BE2C (cell line): ENCODE measurements around the gene DNAH8.

ENCODE experiments used
- DNase-seq: peaks from one replicate; pipeline ENCODE4 v3.0.0-alpha.2; 2020
- H3K27me3 ChIP-seq: fragments of 250-450 bp; sonication (Bioruptor Pico); 2 replicates; pipeline ENCODE4 v1.5.1; 2020; ENCODE audit warnings: mild to moderate bottlenecking
- H3K36me3 ChIP-seq: fragments of 250-450 bp; sonication (Bioruptor Pico); 2 replicates; pipeline ENCODE4 v1.5.1; 2020; ENCODE audit warnings: mild to moderate bottlenecking
- H3K4me1 ChIP-seq: fragments of 250-450 bp; sonication (Bioruptor Pico); 2 replicates; pipeline ENCODE4 v1.5.1; 2020
- H3K4me3 ChIP-seq: 2 replicates; pipeline ENCODE4 v1.5.1; 2011; ENCODE audit warnings: low read depth, low read length
- H3K9me3 ChIP-seq: fragments of 250-450 bp; sonication (Bioruptor Pico); 2 replicates; pipeline ENCODE4 v1.5.1; 2020
- CTCF ChIP-seq: IDR thresholded peaks from 2 replicates; pipeline ENCODE4 v1.5.1; 2012; ENCODE audit warnings: mild to moderate bottlenecking, low read depth, low read length

Gene DNAH8

GRCh38 chr6:38959138-38959537 lies 244.0 kb downstream of the DNAH8 start:
- no peak for TF ChIP-seq CTCF

GRCh38 chr6:38968702-38969149 lies 253.6 kb downstream of the DNAH8 start:
- Histone ChIP-seq H3K4me1 (no peaks in the 10 kb centered on the region), H3K4me3 (no peak overlapping the region), H3K9me3 (no peaks in the 10 kb centered on the region), H3K36me3 (no peaks in the 10 kb centered on the region), H3K27me3 (peaks cover 3% of the 10 kb centered on the region)
- DNase-seq, result no peak
- no peak for TF ChIP-seq CTCF

More at GRCh38 chr6:38959138-38959537, 244.0 kb downstream of the DNAH8 start:
- H3K4me3 ChIP-seq, result no peak overlapping the region
- no peak for DNase-seq
- H3K36me3 ChIP-seq, result no peaks in the 10 kb centered on the region
- H3K4me1 ChIP-seq, result no peaks in the 10 kb centered on the region
- H3K9me3 ChIP-seq, result no peaks in the 10 kb centered on the region
- no peaks in the 10 kb centered on the region; the same call in 1 of the 2 replicates for H3K27me3 ChIP-seq

- DNase-seq, result peak; percentile 18
- Histone ChIP-seq H3K27me3 (peaks cover 20% of the 10 kb centered on the region), H3K36me3 (no peaks in the 10 kb centered on the region), H3K4me1 (no peaks in the 10 kb centered on the region), H3K9me3 (no peaks in the 10 kb centered on the region), H3K4me3 (no peak overlapping the region)
- peak; percentile 69 for TF ChIP-seq CTCF
These were observed 258.3 kb downstream of the DNAH8 start for GRCh38 chr6:38973178-38974057.

GRCh38 chr6:38974389-38975151 lies 259.5 kb downstream of the DNAH8 start:
- Histone ChIP-seq H3K36me3 (no peaks in the 10 kb centered on the region), H3K9me3 (no peaks in the 10 kb centered on the region), H3K4me3 (no peak overlapping the region), H3K27me3 (peaks cover 31% of the 10 kb centered on the region), H3K4me1 (no peaks in the 10 kb centered on the region)
- TF ChIP-seq CTCF, result no peak
- DNase-seq, result no peak

- no peaks in the 10 kb centered on the region for H3K9me3 ChIP-seq
- no peaks in the 10 kb centered on the region for H3K4me1 ChIP-seq
- H3K36me3 ChIP-seq, result no peaks in the 10 kb centered on the region
- no peak for TF ChIP-seq CTCF
- H3K27me3 ChIP-seq, result peaks cover 37% of the 10 kb centered on the region
- no peak for DNase-seq
- no peak overlapping the region for H3K4me3 ChIP-seq
These were observed 260.5 kb downstream of the DNAH8 start for GRCh38 chr6:38975621-38976049.
